Liver (tissue), 9 donors: Measurements from ENCODE around the gene OR2J1. TPM values are rescaled to one million over a fixed set of nuclear protein-coding genes. Genes with fewer than 3 reads are reported as not detected.

Experiments used
- DNase-seq: peaks from one replicate; pipeline ENCODE4 v3.0.0-alpha.2; 2017; ENCODE audit warnings: low spot score
- H3K27ac ChIP-seq, 2 donors: one replicate each; pipeline ENCODE4 v1.7.0; 2013; ENCODE audit warnings: inconsistent platforms in 2 of 2, low read length in 2 of 2, control low read depth in 1 of 2, low read depth in 1 of 2, mild to moderate bottlenecking in 1 of 2
- H3K27me3 ChIP-seq, 4 donors: one replicate each; pipeline versions ENCODE4 v1.6.1 to v1.7.0; 2013; ENCODE audit warnings: low read length in 3 of 4, inconsistent platforms in 1 of 4, mild to moderate bottlenecking in 1 of 4, moderate library complexity in 1 of 4; ENCODE audit not compliant: control insufficient read depth in 4 of 4, insufficient read depth in 4 of 4
- H3K36me3 ChIP-seq, 4 donors: one replicate each; pipeline versions ENCODE4 v1.6.1 to v1.7.0; 2013; ENCODE audit warnings: low read length in 3 of 4, mild to moderate bottlenecking in 3 of 4, low read depth in 1 of 4, moderate library complexity in 1 of 4; ENCODE audit not compliant: control insufficient read depth in 4 of 4, insufficient read depth in 3 of 4
- H3K4me1 ChIP-seq, 4 donors: one replicate each; pipeline versions ENCODE4 v1.6.1 to v1.7.0; 2013; ENCODE audit warnings: low read length in 3 of 4, mild to moderate bottlenecking in 3 of 4, moderate library complexity in 1 of 4; ENCODE audit not compliant: control insufficient read depth in 4 of 4, insufficient read depth in 4 of 4
- H3K4me3 ChIP-seq, 3 donors: one replicate each; pipeline versions ENCODE4 v1.6.1 to v1.7.0; 2013; ENCODE audit warnings: low read length in 3 of 3, control low read depth in 1 of 3, low read depth in 1 of 3, mild to moderate bottlenecking in 1 of 3
- H3K9ac ChIP-seq, 2 donors: one replicate each; pipeline ENCODE4 v1.7.0; 2013; ENCODE audit warnings: low read length in 2 of 2, mild to moderate bottlenecking in 2 of 2, moderate library complexity in 2 of 2, control low read depth in 1 of 2, low read depth in 1 of 2
- H3K9me3 ChIP-seq, 4 donors: one replicate each; pipeline versions ENCODE4 v1.6.1 to v1.7.0; 2013; ENCODE audit warnings: low read length in 3 of 4; ENCODE audit not compliant: control insufficient read depth in 4 of 4
- EGR1 ChIP-seq, 2 donors: IDR thresholded peaks; 2 replicates each; pipeline ENCODE4 v1.6.1; 2016 to 2018; ENCODE audit warnings: antibody characterized with exemption in 2 of 2, low read depth in 2 of 2
- HNF4A ChIP-seq, 2 donors: conservative IDR thresholded peaks; 2 replicates each; pipeline ENCODE4 v1.6.1; 2016; ENCODE audit warnings: antibody characterized with exemption in 2 of 2, mild to moderate bottlenecking in 2 of 2
- HNF4G ChIP-seq: IDR thresholded peaks from 2 replicates; pipeline ENCODE4 v1.6.1; 2016; ENCODE audit warnings: antibody characterized with exemption
- JUND ChIP-seq, 2 donors: IDR thresholded peaks; 2 replicates each; pipeline ENCODE4 v1.6.1; 2016; ENCODE audit warnings: antibody characterized with exemption in 2 of 2
- RAD21 ChIP-seq, 2 donors: IDR thresholded peaks; 2 replicates each; pipeline ENCODE4 v1.6.1; 2016; ENCODE audit warnings: antibody characterized with exemption in 2 of 2, mild to moderate bottlenecking in 2 of 2
- RXRA ChIP-seq, 2 donors: IDR thresholded peaks; 2 replicates each; pipeline ENCODE4 v1.6.1; 2017 to 2018; ENCODE audit warnings: antibody characterized with exemption in 2 of 2, mild to moderate bottlenecking in 1 of 2
- SP1 ChIP-seq: IDR thresholded peaks from 2 replicates; pipeline ENCODE4 v1.6.1; 2018; ENCODE audit warnings: antibody characterized with exemption, mild to moderate bottlenecking
- TAF1 ChIP-seq: conservative IDR thresholded peaks from 2 replicates; pipeline ENCODE4 v1.6.1; 2016; ENCODE audit warnings: antibody characterized with exemption, mild to moderate bottlenecking
- YY1 ChIP-seq: IDR thresholded peaks from 2 replicates; pipeline ENCODE4 v1.6.1; 2016; ENCODE audit warnings: antibody characterized with exemption, mild to moderate bottlenecking
- WGBS: extraction: QIAGEN DNeasy Blood & Tissue Kit; methylation state at CpG from one replicate; pipeline ENCODE4 v1.1.7; 2013; 5-methylcytosine and 5-hydroxymethylcytosine counted together
- polyA plus RNA-seq, 2 donors: library from polyadenylated mRNA; stranded (reverse) in 1 of 2; unstranded in 1 of 2; fragments of 200-250 nt in 1 of 2; fragments of >200 nt in 1 of 2; fragmentation: Nextera tagmentation in 1 of 2; extraction: Ambion mirVana in 1 of 2; gene quantifications; one replicate each; pipeline versions ENCODE4 v1.2.1 to v1.2.3, GENCODE V29; 2013 to 2015
- total RNA-seq, 2 donors: library from RNA; depleted of rRNA; stranded (reverse); fragments of >200 nt; gene quantifications; one replicate each; pipeline ENCODE4 v1.2.3, GENCODE V29; 2014
- TF ChIP-seq, protein P1 (sequence below): fragments of 150-350 bp; IDR thresholded peaks from 2 replicates; pipeline ENCODE4 v1.5.1; 2017; ENCODE audit warnings: improper control_type of control experiment, low read depth, low read length; ENCODE audit not compliant: missing input control
- TF ChIP-seq, protein P2 (sequence below): IDR thresholded peaks from 2 replicates; pipeline ENCODE4 v1.6.1; 2016; ENCODE audit warnings: antibody characterized with exemption
- TF ChIP-seq, protein P3 (sequence below): IDR thresholded peaks from 2 replicates; pipeline ENCODE4 v1.6.1; 2016; ENCODE audit warnings: antibody characterized with exemption
- TF ChIP-seq, protein P4 (sequence below): IDR thresholded peaks from 2 replicates; pipeline ENCODE4 v1.6.1; 2016; ENCODE audit warnings: antibody characterized with exemption, mild to moderate bottlenecking
- donor health status: healthy.
- donor health status: healthy.
- donor health status: healthy.
- donor health status: healthy.
- donor health status: healthy.

The OR2J1 gene
- total and polyA plus RNA-seq, 4 donors, result not detected

DNA sequence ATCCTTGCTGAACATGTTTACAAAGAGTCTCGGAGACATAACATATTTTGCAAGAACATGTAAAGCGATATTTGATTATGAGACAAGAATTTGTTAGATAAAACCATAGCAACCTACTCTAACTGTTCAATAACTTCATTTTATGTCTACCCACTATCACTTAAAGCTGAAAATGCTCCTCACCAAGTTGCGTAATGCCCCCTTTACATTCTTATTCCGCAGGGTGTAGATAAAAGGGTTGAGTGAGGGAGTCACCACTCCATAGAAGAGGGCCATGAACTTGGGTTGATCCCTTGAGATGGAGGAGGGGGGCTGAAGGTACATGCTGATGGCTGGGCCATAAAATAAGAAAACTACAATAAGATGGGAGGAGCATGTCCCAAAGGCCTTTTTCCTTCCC is 38.4 kb downstream of the OR2J1 start:
- DNase-seq, result no peak
- WGBS, result 92% methylated on average over 4 of the region's 4 CpGs
- no peaks in the 10 kb centered on the region for H3K4me1 ChIP-seq
- H3K27ac ChIP-seq, result no peak overlapping the region
- H3K4me3 ChIP-seq, result no peak overlapping the region
- H3K27me3 ChIP-seq, result no peaks in the 10 kb centered on the region
- TF ChIP-seq HNF4G, result no peak
- TF ChIP-seq JUND (IDR thresholded peaks at IDR 0.05), result no peak
- no peak for TF ChIP-seq YY1
- TF ChIP-seq, protein P1, sequence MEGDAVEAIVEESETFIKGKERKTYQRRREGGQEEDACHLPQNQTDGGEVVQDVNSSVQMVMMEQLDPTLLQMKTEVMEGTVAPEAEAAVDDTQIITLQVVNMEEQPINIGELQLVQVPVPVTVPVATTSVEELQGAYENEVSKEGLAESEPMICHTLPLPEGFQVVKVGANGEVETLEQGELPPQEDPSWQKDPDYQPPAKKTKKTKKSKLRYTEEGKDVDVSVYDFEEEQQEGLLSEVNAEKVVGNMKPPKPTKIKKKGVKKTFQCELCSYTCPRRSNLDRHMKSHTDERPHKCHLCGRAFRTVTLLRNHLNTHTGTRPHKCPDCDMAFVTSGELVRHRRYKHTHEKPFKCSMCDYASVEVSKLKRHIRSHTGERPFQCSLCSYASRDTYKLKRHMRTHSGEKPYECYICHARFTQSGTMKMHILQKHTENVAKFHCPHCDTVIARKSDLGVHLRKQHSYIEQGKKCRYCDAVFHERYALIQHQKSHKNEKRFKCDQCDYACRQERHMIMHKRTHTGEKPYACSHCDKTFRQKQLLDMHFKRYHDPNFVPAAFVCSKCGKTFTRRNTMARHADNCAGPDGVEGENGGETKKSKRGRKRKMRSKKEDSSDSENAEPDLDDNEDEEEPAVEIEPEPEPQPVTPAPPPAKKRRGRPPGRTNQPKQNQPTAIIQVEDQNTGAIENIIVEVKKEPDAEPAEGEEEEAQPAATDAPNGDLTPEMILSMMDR, result no peak
- TF ChIP-seq, protein P2, sequence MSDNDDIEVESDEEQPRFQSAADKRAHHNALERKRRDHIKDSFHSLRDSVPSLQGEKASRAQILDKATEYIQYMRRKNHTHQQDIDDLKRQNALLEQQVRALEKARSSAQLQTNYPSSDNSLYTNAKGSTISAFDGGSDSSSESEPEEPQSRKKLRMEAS, result no peak
- no peak for TF ChIP-seq TAF1
- TF ChIP-seq HNF4A (conservative IDR thresholded peaks at IDR 0.05), result no peak
- TF ChIP-seq SP1, result no peak
- TF ChIP-seq RAD21 (IDR thresholded peaks at IDR 0.05), result no peak
- no peaks in the 10 kb centered on the region for H3K36me3 ChIP-seq
- no peak overlapping the region for H3K9ac ChIP-seq
- no peaks in the 10 kb centered on the region for H3K9me3 ChIP-seq

DNA sequence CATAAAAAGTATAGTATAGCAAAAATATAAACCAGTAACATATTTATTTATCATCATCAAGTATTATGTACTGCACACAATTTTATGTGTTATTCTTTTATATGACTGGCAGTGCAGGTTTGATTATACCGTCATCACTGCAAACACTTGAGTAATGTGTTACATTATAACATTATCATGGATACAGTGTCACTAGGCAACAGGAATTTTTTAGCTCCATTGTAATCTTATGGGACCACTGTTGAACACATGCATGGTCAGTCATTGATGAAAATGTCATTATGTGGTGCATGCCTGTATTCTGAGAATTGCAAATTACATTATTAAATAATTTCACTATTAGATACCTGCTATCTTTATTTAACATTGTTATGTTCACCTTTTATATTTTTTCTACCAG is 42.3 kb downstream of the OR2J1 start:
- H3K4me1 ChIP-seq, result no peaks in the 10 kb centered on the region
- no peak for DNase-seq
- H3K9me3 ChIP-seq, result no peaks in the 10 kb centered on the region
- H3K9ac ChIP-seq, result no peak overlapping the region
- TF ChIP-seq EGR1 (IDR thresholded peaks at IDR 0.05; ENCODE audit: low read depth in 2 of 2), result no peak
- TF ChIP-seq HNF4G, result no peak
- TF ChIP-seq TAF1, result no peak
- TF ChIP-seq, protein P2, result no peak
- TF ChIP-seq, protein P3, sequence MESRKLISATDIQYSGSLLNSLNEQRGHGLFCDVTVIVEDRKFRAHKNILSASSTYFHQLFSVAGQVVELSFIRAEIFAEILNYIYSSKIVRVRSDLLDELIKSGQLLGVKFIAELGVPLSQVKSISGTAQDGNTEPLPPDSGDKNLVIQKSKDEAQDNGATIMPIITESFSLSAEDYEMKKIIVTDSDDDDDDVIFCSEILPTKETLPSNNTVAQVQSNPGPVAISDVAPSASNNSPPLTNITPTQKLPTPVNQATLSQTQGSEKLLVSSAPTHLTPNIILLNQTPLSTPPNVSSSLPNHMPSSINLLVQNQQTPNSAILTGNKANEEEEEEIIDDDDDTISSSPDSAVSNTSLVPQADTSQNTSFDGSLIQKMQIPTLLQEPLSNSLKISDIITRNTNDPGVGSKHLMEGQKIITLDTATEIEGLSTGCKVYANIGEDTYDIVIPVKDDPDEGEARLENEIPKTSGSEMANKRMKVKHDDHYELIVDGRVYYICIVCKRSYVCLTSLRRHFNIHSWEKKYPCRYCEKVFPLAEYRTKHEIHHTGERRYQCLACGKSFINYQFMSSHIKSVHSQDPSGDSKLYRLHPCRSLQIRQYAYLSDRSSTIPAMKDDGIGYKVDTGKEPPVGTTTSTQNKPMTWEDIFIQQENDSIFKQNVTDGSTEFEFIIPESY, result no peak
- TF ChIP-seq, protein P4, sequence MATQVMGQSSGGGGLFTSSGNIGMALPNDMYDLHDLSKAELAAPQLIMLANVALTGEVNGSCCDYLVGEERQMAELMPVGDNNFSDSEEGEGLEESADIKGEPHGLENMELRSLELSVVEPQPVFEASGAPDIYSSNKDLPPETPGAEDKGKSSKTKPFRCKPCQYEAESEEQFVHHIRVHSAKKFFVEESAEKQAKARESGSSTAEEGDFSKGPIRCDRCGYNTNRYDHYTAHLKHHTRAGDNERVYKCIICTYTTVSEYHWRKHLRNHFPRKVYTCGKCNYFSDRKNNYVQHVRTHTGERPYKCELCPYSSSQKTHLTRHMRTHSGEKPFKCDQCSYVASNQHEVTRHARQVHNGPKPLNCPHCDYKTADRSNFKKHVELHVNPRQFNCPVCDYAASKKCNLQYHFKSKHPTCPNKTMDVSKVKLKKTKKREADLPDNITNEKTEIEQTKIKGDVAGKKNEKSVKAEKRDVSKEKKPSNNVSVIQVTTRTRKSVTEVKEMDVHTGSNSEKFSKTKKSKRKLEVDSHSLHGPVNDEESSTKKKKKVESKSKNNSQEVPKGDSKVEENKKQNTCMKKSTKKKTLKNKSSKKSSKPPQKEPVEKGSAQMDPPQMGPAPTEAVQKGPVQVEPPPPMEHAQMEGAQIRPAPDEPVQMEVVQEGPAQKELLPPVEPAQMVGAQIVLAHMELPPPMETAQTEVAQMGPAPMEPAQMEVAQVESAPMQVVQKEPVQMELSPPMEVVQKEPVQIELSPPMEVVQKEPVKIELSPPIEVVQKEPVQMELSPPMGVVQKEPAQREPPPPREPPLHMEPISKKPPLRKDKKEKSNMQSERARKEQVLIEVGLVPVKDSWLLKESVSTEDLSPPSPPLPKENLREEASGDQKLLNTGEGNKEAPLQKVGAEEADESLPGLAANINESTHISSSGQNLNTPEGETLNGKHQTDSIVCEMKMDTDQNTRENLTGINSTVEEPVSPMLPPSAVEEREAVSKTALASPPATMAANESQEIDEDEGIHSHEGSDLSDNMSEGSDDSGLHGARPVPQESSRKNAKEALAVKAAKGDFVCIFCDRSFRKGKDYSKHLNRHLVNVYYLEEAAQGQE, result no peak
- TF ChIP-seq RXRA (IDR thresholded peaks at IDR 0.05), result no peak
- no peaks in the 10 kb centered on the region for H3K27me3 ChIP-seq
- no peak overlapping the region for H3K4me3 ChIP-seq
- WGBS, result 91% methylated on average over 1 of the region's 1 CpG
- no peak overlapping the region for H3K27ac ChIP-seq
- H3K36me3 ChIP-seq, result no peaks in the 10 kb centered on the region
